Measurements from ENCODE around the gene MSANTD1.

Gene MSANTD1

GRCh38 chr4:3211866-3212265 lies 37.1 kb upstream of the MSANTD1 start:
- H3K4me3 Mint-ChIP-seq: no peak overlapping the region
- H3K4me1 Mint-ChIP-seq: no peaks in the 10 kb centered on the region
- ATAC-seq (no peak), DNase-seq (no peak)
- H3K9me3 Mint-ChIP-seq: no peaks in the 10 kb centered on the region
- H3K36me3 Mint-ChIP-seq (ENCODE audit: low read depth): peaks cover 31% of the 10 kb centered on the region
- no peaks in the 10 kb centered on the region for H3K27me3 Mint-ChIP-seq
- no peak overlapping the region for H3K27ac Mint-ChIP-seq

DNA sequence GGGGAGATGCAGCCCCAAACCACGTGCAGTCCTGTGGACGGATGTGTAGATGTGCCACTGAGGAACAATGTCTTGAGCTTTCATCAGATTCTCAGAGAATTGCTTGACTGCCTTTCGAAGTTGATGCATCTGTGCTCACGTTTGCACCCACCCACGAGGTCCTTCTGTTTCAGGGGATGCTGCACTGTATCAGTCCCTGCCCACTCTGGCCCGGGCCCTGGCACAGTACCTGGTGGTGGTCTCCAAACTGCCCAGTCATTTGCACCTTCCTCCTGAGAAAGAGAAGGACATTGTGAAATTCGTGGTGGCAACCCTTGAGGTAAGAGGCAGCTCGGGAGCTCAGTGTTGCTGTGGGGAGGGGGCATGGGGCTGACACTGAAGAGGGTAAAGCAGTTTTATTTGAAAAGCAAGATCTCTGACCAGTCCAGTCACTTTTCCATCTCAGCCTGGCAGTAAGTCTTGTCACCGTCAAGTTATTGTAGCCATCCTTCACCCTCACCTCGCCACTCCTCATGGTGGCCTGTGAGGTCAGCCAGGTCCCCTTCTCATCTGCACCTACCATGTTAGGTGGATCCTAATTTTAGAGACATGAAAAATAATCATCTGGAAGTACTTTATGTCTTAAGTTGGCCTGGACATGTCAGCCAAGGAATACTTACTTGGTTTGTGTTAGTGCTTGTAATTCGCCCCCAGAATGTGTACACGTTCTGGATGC lies 36.4 kb upstream of the MSANTD1 start:
- no peak overlapping the region for H3K27ac Mint-ChIP-seq
- H3K4me1 Mint-ChIP-seq: no peaks in the 10 kb centered on the region
- ATAC-seq (no peak), DNase-seq (no peak)
- no peaks in the 10 kb centered on the region for H3K9me3 Mint-ChIP-seq
- H3K36me3 Mint-ChIP-seq (ENCODE audit: low read depth): peaks cover 30% of the 10 kb centered on the region
- no peak overlapping the region for H3K4me3 Mint-ChIP-seq
- no peaks in the 10 kb centered on the region for H3K27me3 Mint-ChIP-seq

DNA sequence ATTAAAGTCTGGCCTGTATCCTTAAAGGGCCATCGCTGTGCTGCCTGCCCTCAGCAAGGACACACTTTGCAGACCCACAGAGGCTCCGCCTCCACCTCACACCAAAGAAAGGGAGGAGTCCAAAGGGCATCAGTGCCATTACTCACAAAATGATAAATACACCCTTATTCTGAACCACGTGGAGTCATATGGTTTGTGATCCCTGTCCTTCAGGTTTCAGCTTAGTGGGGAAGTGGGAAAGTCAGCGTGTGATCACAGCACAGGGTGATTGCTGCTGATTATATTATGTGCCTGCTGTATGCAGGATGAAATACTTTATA lies 35.9 kb upstream of the MSANTD1 start:
- no peaks in the 10 kb centered on the region for H3K4me1 Mint-ChIP-seq
- DNase-seq: no peak
- peaks cover 33% of the 10 kb centered on the region for H3K36me3 Mint-ChIP-seq (ENCODE audit: low read depth)
- H3K9me3 Mint-ChIP-seq: no peaks in the 10 kb centered on the region
- H3K27me3 Mint-ChIP-seq: no peaks in the 10 kb centered on the region
- H3K4me3 Mint-ChIP-seq: no peak overlapping the region
- ATAC-seq: no peak
- no peak overlapping the region for H3K27ac Mint-ChIP-seq

GRCh38 chr4:3213661-3214250 lies 35.2 kb upstream of the MSANTD1 start:
- H3K27me3 Mint-ChIP-seq: no peaks in the 10 kb centered on the region
- no peak overlapping the region for H3K27ac Mint-ChIP-seq
- H3K9me3 Mint-ChIP-seq: no peaks in the 10 kb centered on the region
- H3K36me3 Mint-ChIP-seq (ENCODE audit: low read depth): peaks cover 35% of the 10 kb centered on the region
- H3K4me1 Mint-ChIP-seq: no peaks in the 10 kb centered on the region
- H3K4me3 Mint-ChIP-seq: no peak overlapping the region
- DNase-seq: no peak
- no peak for ATAC-seq

DNA sequence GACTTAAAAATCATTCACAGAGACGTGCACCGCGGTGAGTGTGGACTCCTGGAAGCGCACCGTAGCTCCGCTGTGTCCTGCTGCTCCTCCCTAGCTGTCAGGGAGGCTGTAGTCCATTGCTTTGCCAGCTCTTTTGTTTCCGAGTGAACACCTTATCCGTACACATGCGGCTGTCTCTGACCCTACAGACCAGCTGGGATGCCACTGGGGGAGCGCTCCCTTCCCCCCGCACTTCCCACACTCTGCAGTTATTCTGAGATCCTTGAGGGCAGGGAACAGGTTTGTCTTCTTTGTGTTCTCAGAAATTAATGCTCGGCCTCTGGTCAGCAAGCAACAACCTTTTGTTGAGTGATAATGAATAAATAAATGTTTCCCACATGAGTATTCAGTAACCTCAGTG lies 33.7 kb upstream of the MSANTD1 start:
- Mint-ChIP-seq H3K27ac (no peak overlapping the region), H3K27me3 (no peaks in the 10 kb centered on the region), H3K9me3 (no peaks in the 10 kb centered on the region), H3K4me3 (no peak overlapping the region), H3K36me3 (ENCODE audit: low read depth) (peaks cover 33% of the 10 kb centered on the region), H3K4me1 (no peaks in the 10 kb centered on the region)
- DNase-seq (no peak), ATAC-seq (no peak)

DNA sequence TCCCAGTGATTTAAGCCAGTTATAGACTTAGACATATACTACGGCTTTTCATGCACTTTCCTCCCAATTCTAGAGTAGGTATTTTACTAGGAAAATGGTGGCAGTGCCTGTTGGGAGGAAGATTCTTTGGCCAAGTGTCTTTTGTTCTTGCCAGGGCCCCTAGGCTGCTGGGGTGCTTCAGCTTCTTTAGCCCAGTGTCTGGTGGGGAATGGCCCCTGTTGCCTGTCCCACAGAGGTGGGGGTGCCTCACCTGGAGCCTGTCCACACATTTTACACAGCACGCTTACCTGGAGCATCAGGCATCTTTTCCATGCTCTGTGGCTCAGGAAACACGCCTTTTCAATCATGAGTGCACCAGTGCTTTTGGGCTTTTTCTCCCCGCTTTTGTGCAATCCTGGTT lies 33.2 kb upstream of the MSANTD1 start:
- Mint-ChIP-seq H3K9me3 (no peaks in the 10 kb centered on the region), H3K27ac (no peak overlapping the region), H3K36me3 (ENCODE audit: low read depth) (peaks cover 29% of the 10 kb centered on the region), H3K4me1 (no peaks in the 10 kb centered on the region), H3K4me3 (no peak overlapping the region), H3K27me3 (no peaks in the 10 kb centered on the region)
- DNase-seq (no peak), ATAC-seq (no peak)

GRCh38 chr4:3217266-3217665 lies 31.7 kb upstream of the MSANTD1 start:
- no peak for ATAC-seq
- Mint-ChIP-seq H3K9me3 (no peaks in the 10 kb centered on the region), H3K27me3 (no peaks in the 10 kb centered on the region), H3K4me1 (no peaks in the 10 kb centered on the region), H3K27ac (no peak overlapping the region), H3K36me3 (ENCODE audit: low read depth) (peaks cover 34% of the 10 kb centered on the region), H3K4me3 (no peak overlapping the region)
- DNase-seq: no peak

GRCh38 chr4:3217771-3218170 lies 31.2 kb upstream of the MSANTD1 start:
- Mint-ChIP-seq H3K4me3 (no peak overlapping the region), H3K27ac (no peak overlapping the region), H3K36me3 (ENCODE audit: low read depth) (peaks cover 34% of the 10 kb centered on the region), H3K4me1 (no peaks in the 10 kb centered on the region), H3K27me3 (no peaks in the 10 kb centered on the region), H3K9me3 (no peaks in the 10 kb centered on the region)
- DNase-seq (no peak), ATAC-seq (no peak)

- H3K4me1 Mint-ChIP-seq: no peaks in the 10 kb centered on the region
- ATAC-seq (no peak), DNase-seq (no peak)
- H3K4me3 Mint-ChIP-seq: no peak overlapping the region
- peaks cover 35% of the 10 kb centered on the region for H3K36me3 Mint-ChIP-seq (ENCODE audit: low read depth)
- H3K27ac Mint-ChIP-seq: no peak overlapping the region
- no peaks in the 10 kb centered on the region for H3K9me3 Mint-ChIP-seq
- no peaks in the 10 kb centered on the region for H3K27me3 Mint-ChIP-seq
Measured at GRCh38 chr4:3218824-3219760, 29.9 kb upstream of the MSANTD1 start.

DNA sequence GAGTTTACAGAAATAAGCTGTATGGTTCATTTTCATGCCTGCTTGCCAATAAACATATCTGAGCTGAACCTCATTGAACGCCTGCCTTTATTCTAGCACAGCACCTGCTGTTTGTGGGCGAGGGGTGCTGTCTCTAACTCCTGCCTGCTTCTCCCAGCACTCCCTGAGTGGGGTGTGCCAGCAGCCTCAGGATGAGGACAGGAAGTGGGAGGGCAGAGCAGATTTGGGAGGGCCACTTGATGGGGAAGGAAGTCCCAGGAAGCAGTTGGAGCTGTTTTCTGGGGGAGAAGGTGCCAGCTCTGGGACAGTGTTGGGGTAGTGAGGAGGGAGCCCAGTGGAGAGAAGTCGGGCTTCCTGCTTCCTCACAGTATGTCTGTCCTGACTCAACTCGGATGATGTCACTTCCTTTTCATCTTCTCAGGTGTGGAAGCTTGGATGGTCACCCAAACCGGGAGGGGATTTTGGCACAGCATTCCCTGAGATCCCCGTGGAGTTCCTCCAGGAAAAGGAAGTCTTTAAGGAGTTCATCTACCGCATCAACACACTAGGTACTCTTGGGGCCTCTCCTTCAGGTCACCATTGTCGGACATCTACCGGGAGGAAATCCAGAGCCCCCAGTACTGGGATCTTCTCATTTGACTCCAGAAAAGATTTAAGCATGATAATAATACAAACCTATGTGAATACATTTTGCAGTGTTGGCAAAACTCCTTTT lies 29.0 kb upstream of the MSANTD1 start:
- H3K4me3 Mint-ChIP-seq: no peak overlapping the region
- H3K27ac Mint-ChIP-seq: no peak overlapping the region
- H3K9me3 Mint-ChIP-seq: no peaks in the 10 kb centered on the region
- ATAC-seq (no peak), DNase-seq (no peak)
- no peaks in the 10 kb centered on the region for H3K27me3 Mint-ChIP-seq
- H3K4me1 Mint-ChIP-seq: no peaks in the 10 kb centered on the region
- H3K36me3 Mint-ChIP-seq (ENCODE audit: low read depth): peaks cover 34% of the 10 kb centered on the region

- H3K36me3 Mint-ChIP-seq (ENCODE audit: low read depth): peaks cover 34% of the 10 kb centered on the region
- no peak overlapping the region for H3K27ac Mint-ChIP-seq
Measured at GRCh38 chr4:3220476-3221183, 28.3 kb upstream of the MSANTD1 start.

GRCh38 chr4:3221184-3221494 lies 27.8 kb upstream of the MSANTD1 start:
- DNase-seq (no peak), ATAC-seq (no peak)
- no peaks in the 10 kb centered on the region for H3K4me1 Mint-ChIP-seq
- peaks cover 36% of the 10 kb centered on the region for H3K36me3 Mint-ChIP-seq (ENCODE audit: low read depth)
- H3K9me3 Mint-ChIP-seq: no peaks in the 10 kb centered on the region
- no peaks in the 10 kb centered on the region for H3K27me3 Mint-ChIP-seq
- no peak overlapping the region for H3K27ac Mint-ChIP-seq
- no peak overlapping the region for H3K4me3 Mint-ChIP-seq

More at GRCh38 chr4:3220476-3221183, 28.3 kb upstream of the MSANTD1 start:
- DNase-seq (no peak), ATAC-seq (no peak)
- H3K27me3 Mint-ChIP-seq: no peaks in the 10 kb centered on the region
- H3K4me3 Mint-ChIP-seq: no peak overlapping the region
- no peaks in the 10 kb centered on the region for H3K4me1 Mint-ChIP-seq
- no peaks in the 10 kb centered on the region for H3K9me3 Mint-ChIP-seq

- Mint-ChIP-seq H3K4me1 (no peaks in the 10 kb centered on the region), H3K27me3 (no peaks in the 10 kb centered on the region), H3K27ac (no peak overlapping the region), H3K4me3 (no peak overlapping the region), H3K36me3 (ENCODE audit: low read depth) (peaks cover 33% of the 10 kb centered on the region), H3K9me3 (no peaks in the 10 kb centered on the region)
- DNase-seq (no peak), ATAC-seq (no peak)
Measured at GRCh38 chr4:3221996-3222395, 27.0 kb upstream of the MSANTD1 start.

GRCh38 chr4:3223346-3223745 lies 25.6 kb upstream of the MSANTD1 start:
- no peak overlapping the region for H3K4me3 Mint-ChIP-seq
- peaks cover 27% of the 10 kb centered on the region for H3K36me3 Mint-ChIP-seq (ENCODE audit: low read depth)

More at GRCh38 chr4:3223346-3223745, 25.6 kb upstream of the MSANTD1 start:
- DNase-seq (no peak), ATAC-seq (no peak)
- Mint-ChIP-seq H3K27me3 (no peaks in the 10 kb centered on the region), H3K4me1 (no peaks in the 10 kb centered on the region), H3K9me3 (no peaks in the 10 kb centered on the region), H3K27ac (no peak overlapping the region)
